ENCODE results near the gene TAS2R31. TPM values are rescaled to one million over a fixed set of nuclear protein-coding genes. Genes with fewer than 3 reads are reported as not detected.
"Not testable (repeated sequence)": the region's sequence is repeated elsewhere in the genome, so short reads cannot be mapped to it uniquely, and the experiment has no call there.

TAS2R31 gene
- total RNA-seq, 4 donors from 2014 or later: 0.55 to 8.3 (median 3.5) TPM; not detected in 1

GRCh38 chr12:11040162-11040561 is 9.0 kb upstream of the TAS2R31 start:
- no peak overlapping the region for H3K4me3 ChIP-seq
- TF ChIP-seq EP300 (IDR thresholded peaks at IDR 0.05) (no peak), POLR2A (IDR thresholded peaks at IDR 0.05) (no peak), POLR2AphosphoS5 (IDR thresholded peaks at IDR 0.05) (no peak), CTCF (IDR thresholded peaks at IDR 0.05) (no peak)
- no peak overlapping the region for H3K27ac ChIP-seq
- H3K27me3 ChIP-seq: no peaks in the 10 kb centered on the region
- no peaks in the 10 kb centered on the region for H3K9me3 ChIP-seq
- 67% methylated on average over 1 of the region's 1 CpG for WGBS
- peaks cover 4% of the 10 kb centered on the region for H3K36me3 ChIP-seq
- DNase-seq (ENCODE audit: low spot score in 2 of 2): no peak
- no peaks in the 10 kb centered on the region for H3K4me1 ChIP-seq

GRCh38 chr12:11039171-11039570 is 8.0 kb upstream of the TAS2R31 start:
- no peak for DNase-seq (ENCODE audit: low spot score in 2 of 2)
- Histone ChIP-seq H3K4me1 (no peaks in the 10 kb centered on the region), H3K36me3 (no peaks in the 10 kb centered on the region), H3K9me3 (no peaks in the 10 kb centered on the region), H3K27me3 (no peaks in the 10 kb centered on the region), H3K27ac (no peak overlapping the region), H3K4me3 (no peak overlapping the region)
- 54% methylated on average over 3 of the region's 3 CpGs for WGBS
- TF ChIP-seq EP300 (IDR thresholded peaks at IDR 0.05) (no peak), CTCF (IDR thresholded peaks at IDR 0.05) (no peak), POLR2A (IDR thresholded peaks at IDR 0.05) (no peak), POLR2AphosphoS5 (IDR thresholded peaks at IDR 0.05) (no peak)

- H3K27me3 ChIP-seq; H3K9me3 ChIP-seq; H3K4me3 ChIP-seq; H3K36me3 ChIP-seq; H3K4me1 ChIP-seq; H3K27ac ChIP-seq; DNase-seq (ENCODE audit: low spot score in 2 of 2): not testable (repeated sequence)
- WGBS: 94% methylated on average over 1 of the region's 3 CpGs
Measured at GRCh38 chr12:11033959-11034358, 2.8 kb upstream of the TAS2R31 start.

- Histone ChIP-seq H3K4me1 (no peaks in the 10 kb centered on the region), H3K27me3 (no peaks in the 10 kb centered on the region), H3K9me3 (peaks cover 5% of the 10 kb centered on the region), H3K36me3 (peaks cover 12% of the 10 kb centered on the region), H3K4me3 (no peak overlapping the region), H3K27ac (no peak overlapping the region)
- WGBS: 94% methylated on average over 6 of the region's 6 CpGs
- TF ChIP-seq POLR2A (IDR thresholded peaks at IDR 0.05) (no peak), POLR2AphosphoS5 (IDR thresholded peaks at IDR 0.05) (no peak), CTCF (IDR thresholded peaks at IDR 0.05) (no peak), EP300 (IDR thresholded peaks at IDR 0.05) (no peak)
- DNase-seq (ENCODE audit: low spot score in 2 of 2): no peak
Measured at GRCh38 chr12:11026118-11026517, 5.1 kb downstream of the TAS2R31 start.

GRCh38 chr12:11023387-11023786 is 7.8 kb downstream of the TAS2R31 start:
- H3K9me3 ChIP-seq: peaks cover 5% of the 10 kb centered on the region
- 78% methylated on average over 2 of the region's 2 CpGs for WGBS
- peaks cover 12% of the 10 kb centered on the region for H3K36me3 ChIP-seq
- no peak overlapping the region for H3K27ac ChIP-seq
- no peak overlapping the region for H3K4me3 ChIP-seq
- TF ChIP-seq CTCF (IDR thresholded peaks at IDR 0.05) (no peak), POLR2A (IDR thresholded peaks at IDR 0.05) (no peak), POLR2AphosphoS5 (IDR thresholded peaks at IDR 0.05) (no peak), EP300 (IDR thresholded peaks at IDR 0.05) (no peak)
- H3K4me1 ChIP-seq: no peaks in the 10 kb centered on the region
- H3K27me3 ChIP-seq: no peaks in the 10 kb centered on the region
- no peak for DNase-seq (ENCODE audit: low spot score in 2 of 2)

- 72% methylated on average over 1 of the region's 1 CpG for WGBS
- Histone ChIP-seq H3K27me3 (no peaks in the 10 kb centered on the region), H3K27ac (no peak within 1 kb of the TSS), H3K36me3 (peaks cover 4% of the 10 kb centered on the region), H3K9me3 (peaks cover 5% of the 10 kb centered on the region), H3K4me1 (no peaks in the 10 kb centered on the region), H3K4me3 (no peak within 1 kb of the TSS)
- DNase-seq (ENCODE audit: low spot score in 2 of 2): no peak
- no peak for TF ChIP-seq POLR2AphosphoS5 (IDR thresholded peaks at IDR 0.05)
- TF ChIP-seq EP300 (IDR thresholded peaks at IDR 0.05): no peak
- no peak for TF ChIP-seq CTCF (IDR thresholded peaks at IDR 0.05)
- TF ChIP-seq POLR2A (IDR thresholded peaks at IDR 0.05): no peak
Measured at GRCh38 chr12:11022520-11022919, 8.7 kb downstream of the TAS2R31 start, which contains the start of gene TAS2R19. TSS of gene TAS2R19 (minus strand) at chr12:11022620. CDS start at chr12:11022571, 49 bp downstream.
